HG02588 (cell line): ENCODE data around the gene KRT28.

Experiments used
- ATAC-seq: cut with Tn5 transposase; IDR thresholded peaks from one replicate; pipeline ENCODE4 v1.9.1; 2021; ENCODE audit warnings: mild to moderate bottlenecking, moderate library complexity; ENCODE audit not compliant: unreplicated experiment

The KRT28 gene

GRCh38 chr17:40799859-40800258 lies at the start of gene KRT28:
KRT28 (minus strand) TSS chr17:40799959; CDS start chr17:40799893, 66 bp downstream.
- ATAC-seq, result no peak

DNA sequence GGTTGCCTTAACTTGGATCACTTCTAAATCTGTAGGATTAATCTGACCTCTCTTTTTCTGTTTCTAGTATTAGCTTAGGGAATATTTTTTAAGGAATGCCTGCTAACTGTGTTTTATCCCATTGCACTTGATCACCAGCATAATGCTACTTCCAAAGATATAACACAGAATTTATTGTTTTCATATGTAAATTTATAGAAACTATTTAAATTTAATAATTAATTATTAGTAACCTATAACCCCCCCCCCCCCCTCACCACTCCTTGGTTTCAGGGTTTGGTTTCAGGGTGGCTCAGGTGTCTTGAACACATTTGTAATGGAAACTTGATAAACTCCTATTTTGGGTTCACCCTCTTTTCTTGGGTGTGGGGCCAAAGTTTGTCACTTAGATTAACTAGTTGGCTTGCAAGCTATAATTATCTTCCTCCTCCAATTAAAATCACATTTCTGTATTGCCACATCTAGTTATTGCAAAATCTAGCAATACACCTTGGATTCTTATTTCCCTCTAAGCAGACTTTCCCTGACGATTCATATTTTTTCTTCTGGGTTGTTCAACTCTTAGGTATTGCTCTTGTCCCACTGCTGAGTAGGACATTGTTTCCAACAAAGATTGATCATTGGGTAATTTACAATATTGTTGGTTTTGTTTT lies 49.0 kb upstream of the KRT28 start:
- ATAC-seq, result no peak

DNA sequence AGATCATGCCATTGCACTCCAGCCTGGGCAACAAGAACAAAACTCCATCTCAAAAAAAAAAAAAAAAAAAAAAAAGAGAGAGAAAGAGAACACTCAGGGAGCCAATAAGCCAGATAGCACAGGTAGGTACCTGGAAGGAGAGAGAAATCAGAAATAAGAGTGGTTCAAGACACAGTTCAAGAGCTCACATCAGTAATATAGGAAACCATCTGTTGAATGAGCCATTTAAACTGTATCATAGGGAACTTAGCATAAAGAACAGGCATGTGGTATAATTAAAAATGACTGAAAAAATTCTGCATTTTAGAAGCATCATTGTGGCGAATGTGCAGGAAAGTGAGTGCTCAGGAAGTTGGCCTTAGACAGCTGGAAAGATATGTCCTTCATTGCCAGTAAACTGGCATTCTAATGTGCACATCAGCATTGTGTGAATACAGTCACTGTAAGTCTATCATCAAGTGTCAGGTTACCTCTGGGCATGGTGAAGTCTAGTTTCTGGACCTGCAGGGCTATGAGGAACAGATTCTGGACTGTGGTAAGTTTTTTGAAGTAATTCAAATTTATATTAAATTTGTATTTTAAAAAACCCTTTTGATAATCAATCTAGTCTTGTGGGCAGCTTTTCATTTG lies 46.9 kb upstream of the KRT28 start:
- ATAC-seq, result no peak

GRCh38 chr17:40844671-40845107 lies 44.9 kb upstream of the KRT28 start:
- no peak for ATAC-seq

GRCh38 chr17:40843242-40843641 lies 43.5 kb upstream of the KRT28 start:
- no peak for ATAC-seq

DNA sequence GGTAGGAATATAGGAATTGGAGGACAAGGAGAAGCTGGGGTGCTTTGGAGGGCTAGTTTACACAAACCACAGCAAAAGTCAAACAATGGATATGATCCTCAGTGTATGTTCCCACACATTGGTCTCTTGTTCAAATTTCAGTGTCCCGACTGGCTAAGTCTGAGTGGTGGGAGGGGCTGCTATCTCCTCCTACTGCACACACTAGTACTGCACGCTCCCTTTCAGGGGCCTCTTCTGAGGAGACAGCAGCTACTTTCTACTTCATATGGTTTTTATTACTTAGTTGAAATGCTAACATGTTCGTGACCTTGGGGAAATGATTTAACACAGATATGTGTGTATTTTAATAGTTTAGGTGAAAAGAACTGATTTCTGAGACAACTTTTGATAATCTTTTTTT lies 41.5 kb upstream of the KRT28 start:
- ATAC-seq, result no peak

DNA sequence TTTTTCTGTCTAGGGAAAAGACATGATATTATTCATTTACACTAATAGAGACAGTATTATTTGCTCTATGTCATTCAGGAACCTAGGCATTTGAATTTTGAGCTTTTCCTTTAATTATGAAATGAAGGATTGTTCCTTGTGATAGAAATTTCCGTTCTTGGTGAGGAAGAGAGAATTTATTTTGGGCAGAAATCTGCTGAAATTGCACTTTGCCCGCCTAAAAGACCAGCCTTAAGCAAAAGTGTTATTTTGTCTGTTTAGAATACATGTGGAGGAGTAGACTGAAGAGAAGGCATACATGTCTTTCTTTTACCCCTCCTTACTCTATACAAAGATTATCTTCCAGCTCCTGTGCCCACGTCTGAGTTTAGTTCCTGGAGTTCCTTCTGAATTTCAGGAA lies 39.4 kb upstream of the KRT28 start:
- no peak for ATAC-seq

GRCh38 chr17:40836020-40836419 lies 36.3 kb upstream of the KRT28 start:
- ATAC-seq, result no peak

DNA sequence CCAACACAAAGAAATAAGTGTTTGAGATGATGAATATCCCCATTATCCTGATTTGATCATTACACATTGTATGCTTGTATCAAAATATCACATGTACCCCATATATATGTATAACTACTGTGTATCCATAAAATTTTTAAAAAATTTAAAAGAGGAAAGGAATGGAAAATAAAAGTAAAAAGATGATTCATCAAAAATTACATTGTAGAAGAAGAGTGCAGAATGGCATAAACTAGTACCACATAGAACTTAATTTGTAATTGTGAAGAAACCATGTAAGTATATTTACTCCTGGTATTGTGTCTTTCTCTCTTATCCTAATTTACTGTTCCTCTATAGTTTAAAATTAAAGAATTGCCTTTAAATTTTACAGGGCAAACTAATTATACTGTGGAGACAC lies 34.1 kb upstream of the KRT28 start:
- ATAC-seq, result no peak

DNA sequence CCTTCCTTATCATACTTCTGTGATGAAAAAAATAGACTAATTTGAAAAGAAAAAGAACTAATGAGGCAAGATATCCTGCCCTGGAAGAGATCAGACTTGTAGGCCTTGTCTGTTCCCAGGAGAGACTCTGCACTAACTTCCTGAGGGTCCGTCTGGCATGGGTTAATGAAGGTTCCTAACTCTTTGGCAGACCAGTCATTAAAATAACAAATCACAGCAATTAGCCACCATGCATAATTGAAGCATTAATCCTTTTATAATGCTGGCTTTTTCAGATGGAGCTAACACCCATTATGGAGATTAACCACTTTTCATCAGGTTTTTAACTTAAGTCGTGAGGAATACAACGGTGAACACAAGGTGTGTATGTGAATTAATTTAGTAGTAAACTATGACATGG lies 33.1 kb upstream of the KRT28 start:
- no peak for ATAC-seq

DNA sequence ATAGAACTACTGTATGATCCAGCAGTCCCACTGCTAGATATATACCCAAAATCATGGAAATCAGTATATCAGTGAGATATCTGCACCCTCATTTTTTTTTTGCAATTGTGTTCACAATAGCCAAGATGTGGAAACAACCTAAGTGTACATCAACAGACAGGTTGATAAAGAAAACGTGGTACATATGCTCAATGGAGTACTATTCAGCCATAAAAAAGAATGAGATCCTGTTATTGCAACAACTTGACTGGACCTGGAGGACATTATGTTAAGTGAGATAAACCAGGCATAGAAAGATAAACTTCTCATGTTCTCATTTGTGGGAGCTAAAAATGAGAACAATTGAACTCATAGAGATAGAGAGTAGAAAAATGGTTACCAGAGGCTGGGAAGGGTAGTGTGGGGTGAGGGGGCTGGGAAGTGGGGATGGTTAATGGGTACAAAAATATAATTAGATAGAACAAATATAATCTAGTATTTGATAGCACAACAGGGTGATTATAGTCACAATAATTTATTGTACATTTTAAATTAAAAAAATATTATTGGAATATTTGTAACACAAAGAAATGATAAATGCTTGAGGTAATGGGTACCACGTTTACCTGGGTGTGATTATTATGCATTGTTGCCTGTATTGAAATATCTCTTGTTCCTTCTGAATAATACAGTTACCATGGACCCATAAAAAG lies 30.5 kb upstream of the KRT28 start:
- ATAC-seq, result no peak

DNA sequence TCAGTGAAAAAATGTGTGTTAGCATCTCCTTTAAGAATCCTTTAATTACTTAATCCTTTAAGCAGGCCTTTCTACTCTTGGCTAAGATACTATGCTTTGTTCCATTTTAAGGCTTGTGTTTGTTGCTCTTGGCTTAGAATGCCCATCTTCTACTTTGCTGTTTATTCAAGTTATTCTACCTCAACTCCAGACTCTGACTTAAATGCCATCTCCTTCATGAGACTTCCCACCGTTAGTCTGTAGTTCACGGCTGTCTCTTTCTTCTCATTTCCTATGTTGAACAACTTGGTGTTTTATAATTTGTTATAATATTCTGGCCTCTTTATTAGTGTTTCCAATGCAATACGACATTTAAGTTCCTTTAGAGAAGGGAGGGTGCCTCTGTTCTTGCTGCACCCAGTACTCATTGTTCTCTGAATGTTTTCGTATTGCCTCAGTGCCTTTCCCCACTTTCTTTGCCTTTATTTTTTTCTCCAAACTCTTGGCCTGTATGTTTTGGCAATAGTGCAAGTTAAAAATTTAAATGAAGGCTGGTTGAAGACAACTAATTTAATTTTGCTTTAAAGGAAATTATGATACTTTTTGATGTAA lies 28.8 kb upstream of the KRT28 start:
- no peak for ATAC-seq

GRCh38 chr17:40827746-40828453 lies 28.1 kb upstream of the KRT28 start:
- no peak for ATAC-seq

DNA sequence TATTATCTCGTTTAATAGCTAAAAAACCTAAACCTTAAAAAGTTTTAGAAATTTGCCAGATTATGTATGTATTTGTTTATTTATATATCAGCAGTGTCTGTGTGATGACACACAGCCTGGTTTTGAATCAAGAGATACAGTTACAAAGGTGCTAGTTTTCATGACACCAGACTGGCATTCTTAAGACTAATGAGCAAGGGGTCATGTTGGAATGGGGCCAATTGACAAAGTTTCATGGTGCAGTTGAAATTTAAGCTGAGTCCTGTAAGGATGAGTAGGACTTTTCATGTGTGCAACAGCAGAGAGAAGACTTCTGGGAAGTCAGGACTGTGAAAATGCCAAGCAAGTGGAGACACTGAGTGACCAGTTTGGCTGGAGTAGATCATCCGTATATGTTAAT lies 25.8 kb upstream of the KRT28 start:
- ATAC-seq, result no peak

- no peak for ATAC-seq
Measured at GRCh38 chr17:40824015-40824832, 24.5 kb upstream of the KRT28 start.

- no peak for ATAC-seq
Measured at GRCh38 chr17:40822132-40822812, 22.5 kb upstream of the KRT28 start, which contains the start of gene KRT10. KRT10 (minus strand) TSS chr17:40822614; CDS start chr17:40822585, 29 bp downstream.

- no peak for ATAC-seq
Measured at GRCh38 chr17:40821536-40821935, 21.8 kb upstream of the KRT28 start.

GRCh38 chr17:40820228-40820838 lies 20.6 kb upstream of the KRT28 start:
- ATAC-seq, result no peak

GRCh38 chr17:40819528-40820125 lies 19.9 kb upstream of the KRT28 start:
- ATAC-seq, result no peak
